Cerebellar cortex (tissue), 1 donor: ENCODE measurements around the gene TEX19.

Experiments used
- DNase-seq: peaks from one replicate; pipeline ENCODE4 v3.0.0-alpha.2; 2015; ENCODE audit warnings: low spot score

Gene TEX19

GRCh38 chr17:82358465-82359350 is at the start of gene TEX19:
Gene TEX19, plus strand, starts transcription at chr17:82359247. Its CDS starts 2,904 bp downstream, at chr17:82362151.
- peak; percentile 62 for DNase-seq

GRCh38 chr17:82309656-82310570 is 49.1 kb upstream of the TEX19 start:
- no peak for DNase-seq

- DNase-seq, result no peak
Measured at GRCh38 chr17:82310877-82311276, 48.2 kb upstream of the TEX19 start.

GRCh38 chr17:82311971-82312370 is 47.1 kb upstream of the TEX19 start:
- no peak for DNase-seq

GRCh38 chr17:82313195-82314011 is 45.6 kb upstream of the TEX19 start:
- DNase-seq, result no peak

GRCh38 chr17:82314012-82314726 is 44.9 kb upstream of the TEX19 start:
- DNase-seq, result no peak

GRCh38 chr17:82314727-82315605 is 44.1 kb upstream of the TEX19 start:
- DNase-seq, result no peak

GRCh38 chr17:82315703-82316358 is 43.2 kb upstream of the TEX19 start:
- no peak for DNase-seq

GRCh38 chr17:82316651-82317393 is 42.2 kb upstream of the TEX19 start:
- DNase-seq, result no peak

GRCh38 chr17:82317394-82318168 is 41.5 kb upstream of the TEX19 start, which contains the start of gene CD7:
Gene CD7, minus strand, starts transcription at chr17:82317608. Its CDS starts 113 bp downstream, at chr17:82317495.
- DNase-seq, result no peak

- no peak for DNase-seq
Measured at GRCh38 chr17:82318169-82318498, 40.9 kb upstream of the TEX19 start.

GRCh38 chr17:82318772-82319606 is 40.1 kb upstream of the TEX19 start:
- no peak for DNase-seq

- DNase-seq, result no peak
Measured at GRCh38 chr17:82319619-82320062, 39.4 kb upstream of the TEX19 start.

GRCh38 chr17:82320140-82320840 is 38.8 kb upstream of the TEX19 start:
- DNase-seq, result no peak

GRCh38 chr17:82320956-82321927 is 37.8 kb upstream of the TEX19 start:
- DNase-seq, result no peak
